Chondrocyte (in vitro differentiated cells): Measurements from ENCODE around the gene NMU. TPM values are rescaled to one million over a fixed set of nuclear protein-coding genes. Genes with fewer than 3 reads are reported as not detected.

ENCODE experiments used
- DNase-seq: peaks from one replicate; pipeline ENCODE4 v3.0.0; 2021; ENCODE audit warnings: mixed read lengths, low spot score
- H3K27ac Mint-ChIP-seq: one replicate; pipeline ENCODE4 v1.8.0; 2021; ENCODE audit warnings: mild to moderate bottlenecking, moderate library complexity, mixed read lengths; ENCODE audit not compliant: unreplicated experiment
- H3K27me3 Mint-ChIP-seq: 2 replicates; pipeline ENCODE4 v1.8.0; 2021; ENCODE audit warnings: low read depth, mixed read lengths
- H3K36me3 Mint-ChIP-seq: 2 replicates; pipeline ENCODE4 v1.8.0; 2021; ENCODE audit warnings: low read depth, mixed read lengths
- H3K4me1 Mint-ChIP-seq: 2 replicates; pipeline ENCODE4 v1.8.0; 2021; ENCODE audit warnings: low read depth, mild to moderate bottlenecking, mixed read lengths
- H3K4me3 Mint-ChIP-seq: one replicate; pipeline ENCODE4 v1.8.0; 2021; ENCODE audit warnings: mild to moderate bottlenecking, moderate library complexity, mixed read lengths; ENCODE audit not compliant: unreplicated experiment
- H3K9me3 Mint-ChIP-seq: 2 replicates; pipeline ENCODE4 v1.8.0; 2021; ENCODE audit warnings: low read depth, mixed read lengths
- total RNA-seq: library from RNA; stranded (reverse); gene quantifications from 3 replicates; pipeline ENCODE4 v1.2.1, GENCODE V29; 2021
- TF ChIP-seq, protein P1 (sequence below): fragments of 200-600 bp; sonication (generic); IDR thresholded peaks from 2 replicates; pipeline ENCODE4 v1.5.0; 2021; ENCODE audit warnings: antibody characterized with exemption, mild to moderate bottlenecking, moderate library complexity

NMU gene
- total RNA-seq, 1 donor from 2014 or later: 0.80 TPM

DNA sequence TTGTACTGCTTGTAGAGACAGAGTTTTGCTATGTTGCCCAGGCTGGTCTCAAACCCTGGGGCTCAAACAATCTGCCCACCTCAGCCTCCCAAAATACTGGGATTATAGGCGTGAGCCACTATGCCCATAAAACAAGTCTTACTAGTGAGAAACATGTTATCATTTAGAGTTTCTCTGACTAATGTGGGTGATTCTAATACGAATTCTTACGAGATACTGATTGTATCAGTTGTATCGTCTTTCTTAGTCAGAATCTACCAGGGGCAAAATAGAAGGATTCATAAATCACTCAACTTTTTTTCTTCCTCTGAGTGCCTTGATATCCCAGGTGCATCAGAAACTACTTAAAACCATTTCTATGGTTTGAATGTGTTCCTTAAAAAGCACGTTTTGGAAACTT, 14.4 kb upstream of the NMU start:
- DNase-seq: no peak
- Mint-ChIP-seq H3K9me3 (no peaks in the 10 kb centered on the region), H3K4me1 (no peaks in the 10 kb centered on the region), H3K4me3 (no peak overlapping the region), H3K36me3 (peaks cover 2% of the 10 kb centered on the region), H3K27ac (no peak overlapping the region), H3K27me3 (peaks cover 10% of the 10 kb centered on the region)
- TF ChIP-seq, protein P1, sequence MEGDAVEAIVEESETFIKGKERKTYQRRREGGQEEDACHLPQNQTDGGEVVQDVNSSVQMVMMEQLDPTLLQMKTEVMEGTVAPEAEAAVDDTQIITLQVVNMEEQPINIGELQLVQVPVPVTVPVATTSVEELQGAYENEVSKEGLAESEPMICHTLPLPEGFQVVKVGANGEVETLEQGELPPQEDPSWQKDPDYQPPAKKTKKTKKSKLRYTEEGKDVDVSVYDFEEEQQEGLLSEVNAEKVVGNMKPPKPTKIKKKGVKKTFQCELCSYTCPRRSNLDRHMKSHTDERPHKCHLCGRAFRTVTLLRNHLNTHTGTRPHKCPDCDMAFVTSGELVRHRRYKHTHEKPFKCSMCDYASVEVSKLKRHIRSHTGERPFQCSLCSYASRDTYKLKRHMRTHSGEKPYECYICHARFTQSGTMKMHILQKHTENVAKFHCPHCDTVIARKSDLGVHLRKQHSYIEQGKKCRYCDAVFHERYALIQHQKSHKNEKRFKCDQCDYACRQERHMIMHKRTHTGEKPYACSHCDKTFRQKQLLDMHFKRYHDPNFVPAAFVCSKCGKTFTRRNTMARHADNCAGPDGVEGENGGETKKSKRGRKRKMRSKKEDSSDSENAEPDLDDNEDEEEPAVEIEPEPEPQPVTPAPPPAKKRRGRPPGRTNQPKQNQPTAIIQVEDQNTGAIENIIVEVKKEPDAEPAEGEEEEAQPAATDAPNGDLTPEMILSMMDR: no peak

DNA sequence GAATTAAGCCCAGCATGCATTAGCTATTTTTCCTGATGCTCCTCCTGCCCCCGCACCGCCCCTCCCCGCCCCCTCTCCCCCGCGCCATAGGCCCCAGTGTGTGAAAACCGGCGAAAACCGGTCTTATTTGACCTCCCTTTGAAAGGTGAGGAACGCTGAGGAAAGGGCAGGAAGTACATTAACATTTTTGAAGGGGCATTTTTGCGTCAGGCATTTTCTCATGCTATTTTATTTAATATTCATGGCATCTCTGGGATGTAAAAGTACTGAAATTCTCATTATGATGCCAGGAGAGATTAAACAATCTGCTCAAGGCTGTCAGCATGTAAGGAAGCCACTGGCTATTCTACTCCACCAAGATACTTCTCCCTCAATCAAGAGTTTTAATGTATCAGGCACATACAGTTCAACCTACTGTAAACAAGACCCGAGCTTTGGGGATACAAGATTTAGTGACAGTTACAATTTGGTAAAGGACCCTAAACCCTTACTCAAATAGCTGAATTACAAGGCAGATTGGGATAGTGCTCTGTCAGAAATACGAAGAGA, 1.2 kb upstream of the NMU start:
- Mint-ChIP-seq H3K36me3 (no peaks in the 10 kb centered on the region), H3K9me3 (no peaks in the 10 kb centered on the region), H3K27me3 (peaks cover 25% of the 10 kb centered on the region), H3K4me1 (peaks cover 43% of the 10 kb centered on the region), H3K4me3 (no peak overlapping the region), H3K27ac (no peak overlapping the region)
- no peak for DNase-seq
- TF ChIP-seq, protein P1: no peak

DNA sequence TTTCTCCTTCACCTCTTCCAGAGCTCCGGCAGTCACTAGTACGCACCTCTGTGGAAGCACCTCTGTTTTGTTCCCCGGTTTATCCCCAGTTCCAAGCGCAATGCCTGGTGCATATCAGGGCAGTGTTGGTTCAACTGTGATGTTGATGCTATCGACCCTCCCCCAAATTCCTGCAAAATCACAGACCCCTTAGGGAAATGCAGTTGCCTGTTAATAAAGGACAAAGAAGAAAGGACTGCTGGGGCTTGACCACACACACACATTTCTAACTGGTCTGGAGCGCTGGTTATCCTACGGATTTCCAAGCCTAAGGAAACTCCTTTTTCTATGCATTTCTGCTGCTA, 530 bp upstream of the NMU start:
- no peak overlapping the region for H3K27ac Mint-ChIP-seq
- no peak for DNase-seq
- TF ChIP-seq, protein P1: no peak
- peaks cover 2% of the 10 kb centered on the region for H3K36me3 Mint-ChIP-seq
- H3K4me3 Mint-ChIP-seq: peak overlapping the region; percentile 65
- peaks cover 30% of the 10 kb centered on the region for H3K27me3 Mint-ChIP-seq
- peaks cover 43% of the 10 kb centered on the region for H3K4me1 Mint-ChIP-seq
- peaks cover 3% of the 10 kb centered on the region for H3K9me3 Mint-ChIP-seq

DNA sequence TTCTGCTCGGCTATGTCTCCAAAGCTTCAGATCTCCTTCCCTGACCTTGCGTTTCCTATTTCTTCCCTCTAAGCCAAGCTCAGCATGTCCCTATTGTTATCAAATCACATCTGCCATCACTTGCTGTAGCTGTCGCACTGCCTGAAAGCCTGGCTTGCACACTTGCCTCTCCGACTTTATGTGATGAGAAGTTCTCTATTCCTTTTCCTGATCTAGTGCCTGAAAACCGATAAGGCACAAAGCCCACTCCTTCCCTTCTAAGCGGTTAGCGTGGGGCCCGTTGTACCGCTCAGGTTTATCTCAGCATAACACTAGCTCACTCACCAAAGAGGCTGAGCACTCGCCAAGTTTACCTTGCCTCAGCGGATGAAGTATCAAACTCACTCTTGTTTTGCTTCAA, 816 bp downstream of the NMU start:
- peaks cover 6% of the 10 kb centered on the region for H3K36me3 Mint-ChIP-seq
- peaks cover 16% of the 10 kb centered on the region for H3K9me3 Mint-ChIP-seq
- H3K4me3 Mint-ChIP-seq: peak overlapping the region; percentile 65
- peaks cover 40% of the 10 kb centered on the region for H3K27me3 Mint-ChIP-seq
- peaks cover 30% of the 10 kb centered on the region for H3K4me1 Mint-ChIP-seq
- no peak for DNase-seq
- no peak overlapping the region for H3K27ac Mint-ChIP-seq
- TF ChIP-seq, protein P1: no peak

DNA sequence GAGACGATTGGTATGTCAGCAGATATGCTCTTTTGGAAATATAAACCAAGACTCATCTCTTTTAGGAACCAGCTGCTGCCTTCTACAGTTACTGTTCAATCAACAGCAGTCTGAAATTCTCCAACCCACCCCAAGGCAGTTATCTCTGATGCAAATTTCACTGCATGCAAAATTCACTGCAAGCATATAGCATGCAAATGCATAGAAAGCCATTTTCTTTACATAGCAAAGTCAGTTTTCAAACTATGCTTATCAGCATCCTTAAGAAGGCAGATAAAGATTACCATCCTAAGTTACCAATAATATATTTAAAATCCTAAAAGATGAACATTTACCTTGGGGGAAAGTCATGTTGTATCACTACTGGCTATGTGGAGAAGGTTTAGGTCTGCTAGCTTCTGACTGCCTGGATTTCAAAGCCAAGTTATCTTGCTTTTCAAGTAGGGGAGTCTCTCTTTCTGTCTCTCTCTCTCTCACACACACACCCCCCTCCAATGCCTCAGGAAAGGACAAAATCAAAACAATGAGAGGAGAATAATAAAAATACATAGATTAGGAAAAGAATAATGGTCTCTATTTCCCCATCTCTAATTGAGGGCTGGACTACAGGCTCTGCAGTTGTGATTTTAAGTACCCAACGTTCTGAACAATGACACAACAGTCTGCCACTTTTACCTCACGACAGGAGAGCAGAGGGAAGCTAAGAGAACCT, 1.5 kb downstream of the NMU start:
- Mint-ChIP-seq H3K9me3 (peaks cover 16% of the 10 kb centered on the region), H3K36me3 (peaks cover 6% of the 10 kb centered on the region), H3K27me3 (peaks cover 42% of the 10 kb centered on the region), H3K4me1 (peaks cover 25% of the 10 kb centered on the region), H3K4me3 (no peak overlapping the region), H3K27ac (no peak overlapping the region)
- no peak for DNase-seq
- TF ChIP-seq, protein P1: no peak
